MG63 (cell line): Measurements from ENCODE around the gene SLC16A12. TPM values are rescaled to one million over a fixed set of nuclear protein-coding genes. Genes with fewer than 3 reads are reported as not detected.

Experiments used
- DNase-seq: peaks from one replicate; pipeline ENCODE4 v3.0.0-alpha.2; 2020
- H3K27me3 ChIP-seq: fragments of 250-450 bp; sonication (Bioruptor Pico); 2 replicates; pipeline ENCODE4 v1.5.1; 2020; ENCODE audit warnings: mild to moderate bottlenecking, moderate library complexity
- H3K36me3 ChIP-seq: fragments of 250-450 bp; sonication (Bioruptor Pico); 2 replicates; pipeline ENCODE4 v1.5.1; 2020; ENCODE audit warnings: mild to moderate bottlenecking, moderate library complexity
- H3K4me3 ChIP-seq: fragments of 250-450 bp; sonication (Bioruptor Pico); 2 replicates; pipeline ENCODE4 v1.5.1; 2020; ENCODE audit warnings: mild to moderate bottlenecking, moderate library complexity
- H3K9me3 ChIP-seq: fragments of 250-450 bp; sonication (Bioruptor Pico); 2 replicates; pipeline ENCODE4 v1.5.1; 2020; ENCODE audit warnings: mild to moderate bottlenecking, moderate library complexity
- total RNA-seq: library from RNA; depleted of rRNA; stranded (reverse); fragments of >200 nt; shearing (Covaris generic); gene quantifications from 2 replicates; pipeline ENCODE4 v1.2.3, GENCODE V29; 2014; ENCODE audit warnings: low replicate concordance

The SLC16A12 gene
- total RNA-seq, 1 experiment from 2014 or later: not detected

- H3K9me3 ChIP-seq: no peaks in the 10 kb centered on the region; the same call in 1 of the 2 replicates
- no peak overlapping the region for H3K4me3 ChIP-seq
- H3K27me3 ChIP-seq: no peaks in the 10 kb centered on the region
- no peaks in the 10 kb centered on the region for H3K36me3 ChIP-seq
- DNase-seq: no peak
Measured at GRCh38 chr10:89523274-89523673, 12.1 kb downstream of the SLC16A12 start.

- DNase-seq: no peak
Measured at GRCh38 chr10:89522463-89522862, 12.9 kb downstream of the SLC16A12 start.

GRCh38 chr10:89521368-89521767 lies 14.0 kb downstream of the SLC16A12 start:
- H3K9me3 ChIP-seq: no peaks in the 10 kb centered on the region; the same call in 1 of the 2 replicates
- H3K27me3 ChIP-seq: no peaks in the 10 kb centered on the region
- no peaks in the 10 kb centered on the region for H3K36me3 ChIP-seq
- no peak for DNase-seq
- H3K4me3 ChIP-seq: no peak overlapping the region

More at GRCh38 chr10:89522463-89522862, 12.9 kb downstream of the SLC16A12 start:
- Histone ChIP-seq H3K9me3 (no peaks in the 10 kb centered on the region; the same call in 1 of the 2 replicates), H3K36me3 (no peaks in the 10 kb centered on the region), H3K27me3 (no peaks in the 10 kb centered on the region), H3K4me3 (no peak overlapping the region)

- Histone ChIP-seq H3K36me3 (no peaks in the 10 kb centered on the region), H3K4me3 (no peak overlapping the region), H3K27me3 (no peaks in the 10 kb centered on the region), H3K9me3 (no peaks in the 10 kb centered on the region; the same call in 1 of the 2 replicates)
- no peak for DNase-seq
Measured at GRCh38 chr10:89520706-89521105, 14.7 kb downstream of the SLC16A12 start.

GRCh38 chr10:89518876-89519842 lies 16.2 kb downstream of the SLC16A12 start:
- DNase-seq: peak; percentile 7
- H3K9me3 ChIP-seq: no peaks in the 10 kb centered on the region; the same call in 1 of the 2 replicates
- no peaks in the 10 kb centered on the region for H3K36me3 ChIP-seq
- H3K4me3 ChIP-seq: no peak overlapping the region
- H3K27me3 ChIP-seq: no peaks in the 10 kb centered on the region

- Histone ChIP-seq H3K27me3 (no peaks in the 10 kb centered on the region), H3K4me3 (no peak overlapping the region), H3K9me3 (no peaks in the 10 kb centered on the region; the same call in 1 of the 2 replicates), H3K36me3 (no peaks in the 10 kb centered on the region)
- no peak for DNase-seq
Measured at GRCh38 chr10:89518108-89518507, 17.3 kb downstream of the SLC16A12 start.

- H3K36me3 ChIP-seq: no peaks in the 10 kb centered on the region
- no peaks in the 10 kb centered on the region for H3K9me3 ChIP-seq
- H3K27me3 ChIP-seq: no peaks in the 10 kb centered on the region
- DNase-seq: peak; percentile 75
- H3K4me3 ChIP-seq: no peak overlapping the region
Measured at GRCh38 chr10:89516149-89516832, 19.1 kb downstream of the SLC16A12 start.

GRCh38 chr10:89515031-89515841 lies 20.2 kb downstream of the SLC16A12 start:
- Histone ChIP-seq H3K9me3 (peaks cover 3% of the 10 kb centered on the region; the same call in 1 of the 2 replicates), H3K4me3 (no peak overlapping the region), H3K27me3 (no peaks in the 10 kb centered on the region), H3K36me3 (no peaks in the 10 kb centered on the region)
- DNase-seq: peak; percentile 63

- H3K36me3 ChIP-seq: no peaks in the 10 kb centered on the region
- peaks cover 3% of the 10 kb centered on the region; the same call in 1 of the 2 replicates for H3K9me3 ChIP-seq
- no peak overlapping the region for H3K4me3 ChIP-seq
- H3K27me3 ChIP-seq: no peaks in the 10 kb centered on the region
- DNase-seq: no peak
Measured at GRCh38 chr10:89513206-89513605, 22.2 kb downstream of the SLC16A12 start.

GRCh38 chr10:89505640-89506275 lies 29.6 kb downstream of the SLC16A12 start:
- DNase-seq: no peak
- Histone ChIP-seq H3K9me3 (peaks cover 3% of the 10 kb centered on the region; the same call in 1 of the 2 replicates), H3K36me3 (no peaks in the 10 kb centered on the region), H3K4me3 (no peak overlapping the region), H3K27me3 (no peaks in the 10 kb centered on the region)

- no peak for DNase-seq
- Histone ChIP-seq H3K4me3 (no peak overlapping the region), H3K36me3 (no peaks in the 10 kb centered on the region), H3K9me3 (no peaks in the 10 kb centered on the region; the same call in 1 of the 2 replicates), H3K27me3 (no peaks in the 10 kb centered on the region)
Measured at GRCh38 chr10:89504691-89505090, 30.7 kb downstream of the SLC16A12 start.

- H3K4me3 ChIP-seq: no peak overlapping the region
- DNase-seq: no peak
- H3K9me3 ChIP-seq: no peaks in the 10 kb centered on the region; the same call in 1 of the 2 replicates
- H3K36me3 ChIP-seq: no peaks in the 10 kb centered on the region
- H3K27me3 ChIP-seq: no peaks in the 10 kb centered on the region
Measured at GRCh38 chr10:89503652-89504370, 31.6 kb downstream of the SLC16A12 start.

- no peak for DNase-seq
- no peaks in the 10 kb centered on the region; the same call in 1 of the 2 replicates for H3K9me3 ChIP-seq
- H3K27me3 ChIP-seq: no peaks in the 10 kb centered on the region
- H3K4me3 ChIP-seq: no peak overlapping the region
- no peaks in the 10 kb centered on the region for H3K36me3 ChIP-seq
Measured at GRCh38 chr10:89503151-89503550, 32.2 kb downstream of the SLC16A12 start.

- no peaks in the 10 kb centered on the region for H3K36me3 ChIP-seq
- H3K27me3 ChIP-seq: no peaks in the 10 kb centered on the region
- peak; percentile 84 for DNase-seq
- no peaks in the 10 kb centered on the region; the same call in 1 of the 2 replicates for H3K9me3 ChIP-seq
- H3K4me3 ChIP-seq: no peak overlapping the region
Measured at GRCh38 chr10:89502549-89502948, 32.8 kb downstream of the SLC16A12 start.

GRCh38 chr10:89494575-89494974 lies 40.8 kb downstream of the SLC16A12 start:
- no peaks in the 10 kb centered on the region for H3K36me3 ChIP-seq
- H3K27me3 ChIP-seq: no peaks in the 10 kb centered on the region
- H3K9me3 ChIP-seq: no peaks in the 10 kb centered on the region
- no peak for DNase-seq
- H3K4me3 ChIP-seq: no peak overlapping the region
